ENCODE measurements around the gene ZCCHC8.

- TF ChIP-seq EZH2 (IDR thresholded peaks at IDR 0.05; ENCODE audit: borderline replicate concordance, insufficient read depth, low read length, poor library complexity, severe bottlenecking) (no peak), POLR2AphosphoS5 (IDR thresholded peaks at IDR 0.05) (no peak), TAF1 (IDR thresholded peaks at IDR 0.05; ENCODE audit: low read depth) (no peak), CTCF (IDR thresholded peaks at IDR 0.05; ENCODE audit: poor library complexity, severe bottlenecking) (no peak), EP300 (conservative IDR thresholded peaks at IDR 0.05; ENCODE audit: poor library complexity, severe bottlenecking) (no peak), RAD21 (conservative IDR thresholded peaks at IDR 0.05) (no peak), REST (IDR thresholded peaks at IDR 0.05; ENCODE audit: borderline replicate concordance) (no peak)
These were observed 63.0 kb downstream of the ZCCHC8 start for GRCh38 chr12:122437656-122438121.
